Posterior cingulate gyrus (tissue), 11 donors: ENCODE results near the gene SIPA1L3.

ENCODE experiments used
- DNase-seq, 10 donors: peaks; one replicate each; pipeline versions ENCODE4 v3.0.0 to v3.0.0-alpha.2; 2020 to 2021; ENCODE audit warnings: mixed read lengths in 3 of 10
- intact Hi-C: fragments of 100-400 bp; cut with DNase I; formaldehyde crosslinking; loops from one replicate; pipeline ENCODE4 v1.15.1; 2023

The SIPA1L3 gene

DNA sequence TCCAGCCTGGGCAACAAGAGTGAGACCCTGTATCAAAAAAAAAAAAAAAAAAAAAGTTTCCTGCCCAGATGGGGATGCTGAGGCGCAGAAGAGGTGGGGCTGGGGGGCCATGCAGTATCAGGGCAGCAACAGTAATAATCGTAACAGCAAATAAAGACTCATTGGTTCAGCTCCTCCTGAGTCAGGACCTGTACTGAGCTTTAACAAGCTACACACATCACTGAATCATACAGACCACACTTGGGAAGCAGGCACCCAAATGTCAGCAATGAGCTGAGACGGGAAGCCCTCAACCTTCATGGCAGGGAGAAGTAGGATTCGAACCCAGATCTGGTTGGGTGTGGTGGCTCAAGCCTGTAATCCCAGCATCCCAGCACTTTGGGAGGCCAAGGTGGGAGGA lies 327.6 kb downstream of the SIPA1L3 start:
- intact Hi-C loops = loop anchor here (2.0 kb wide), 1 partner anchor 100 kb away; the partner anchor contains the start of gene CATSPERG
- no peak for DNase-seq

GRCh38 chr19:38239816-38240215 lies 332.8 kb downstream of the SIPA1L3 start:
- intact Hi-C loops = no loop called here

GRCh38 chr19:38243279-38243673 lies 336.3 kb downstream of the SIPA1L3 start:
- intact Hi-C loops = no loop called here
- no peak for DNase-seq

More at GRCh38 chr19:38239816-38240215, 332.8 kb downstream of the SIPA1L3 start:
- no peak for DNase-seq

DNA sequence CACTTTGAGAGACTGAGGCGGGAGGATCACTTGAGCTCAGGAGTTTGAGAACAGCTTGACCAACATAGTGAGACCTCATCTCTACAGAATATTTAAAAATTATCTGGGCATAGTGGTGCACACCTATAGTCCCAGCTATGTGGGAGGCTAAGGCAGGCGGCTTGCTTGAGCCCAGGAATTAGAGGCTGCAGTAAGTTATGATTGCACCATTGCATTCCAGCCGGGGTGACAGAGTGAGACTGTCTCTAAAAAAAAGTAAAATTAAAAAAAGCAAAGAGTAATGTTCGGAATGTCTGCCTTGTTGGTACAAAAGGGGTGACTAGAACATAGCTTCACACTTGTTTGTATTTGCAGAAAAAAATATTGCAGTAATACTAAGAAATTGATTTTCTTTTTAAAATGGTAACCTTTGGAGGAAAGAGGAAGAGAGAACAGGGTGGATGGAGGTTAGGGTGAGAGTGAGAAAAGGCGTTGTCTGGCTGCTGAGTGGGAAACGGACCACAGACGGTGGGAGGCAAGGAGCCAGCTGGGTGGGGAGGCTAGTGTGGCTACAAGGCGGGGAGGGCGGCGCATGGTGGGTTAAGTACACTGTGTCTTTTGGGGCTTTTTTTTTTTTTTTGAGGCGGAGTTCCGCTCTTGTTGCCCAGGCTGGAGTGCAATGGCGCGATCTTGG lies 339.0 kb downstream of the SIPA1L3 start:
- intact Hi-C loops = no loop called here
- no peak for DNase-seq

GRCh38 chr19:38247126-38247525 lies 340.1 kb downstream of the SIPA1L3 start:
- intact Hi-C loops = no loop called here
- DNase-seq = no peak

DNA sequence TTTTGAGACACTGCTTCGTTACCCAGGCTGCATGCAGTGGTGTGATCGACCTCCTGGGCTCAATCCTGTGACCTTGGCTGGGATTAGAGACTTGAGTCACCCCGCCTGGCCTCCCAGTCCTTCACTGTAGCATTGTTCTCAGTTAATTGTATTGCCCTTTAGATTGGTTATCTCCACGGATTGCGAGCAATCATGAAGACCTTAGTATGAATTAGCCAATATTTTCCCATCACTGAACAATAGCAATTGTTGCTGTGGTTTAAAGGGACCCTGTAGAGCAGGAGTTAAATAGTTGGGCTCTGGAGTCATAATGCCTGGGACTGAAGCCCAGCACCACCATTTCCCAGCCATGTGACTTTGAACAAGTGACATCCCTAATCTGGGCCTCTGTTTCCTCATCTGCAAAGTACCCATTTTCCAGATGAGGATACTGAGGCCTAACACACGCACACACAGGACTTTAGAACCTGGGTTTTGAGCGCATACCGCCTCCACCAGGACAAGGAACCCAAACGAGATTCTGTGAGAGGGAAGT lies 340.8 kb downstream of the SIPA1L3 start:
- intact Hi-C loops = no loop called here
- no peak for DNase-seq

- intact Hi-C loops = no loop called here
- DNase-seq = no peak
Observed at GRCh38 chr19:38248421-38248820, 341.4 kb downstream of the SIPA1L3 start.

DNA sequence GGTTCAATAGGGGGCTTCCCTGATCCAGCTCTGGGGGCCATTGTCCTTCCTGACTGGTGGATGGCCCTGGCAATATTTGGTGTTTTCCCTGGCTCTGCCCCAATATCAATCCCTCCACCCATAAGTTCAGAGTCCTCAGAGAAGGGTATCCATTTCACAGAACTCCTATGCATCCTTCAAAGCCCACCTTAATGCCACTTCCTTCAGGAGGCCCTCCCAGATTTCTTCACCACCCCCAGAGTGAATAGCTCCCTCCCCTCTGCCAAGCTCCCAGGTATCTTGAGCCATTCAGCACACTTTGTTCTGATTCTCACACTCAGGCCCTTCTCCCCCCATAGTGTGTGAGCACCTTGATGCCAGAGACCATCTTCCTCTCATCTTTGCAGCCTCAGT lies 343.4 kb downstream of the SIPA1L3 start:
- intact Hi-C loops = no loop called here
- no peak for DNase-seq

DNA sequence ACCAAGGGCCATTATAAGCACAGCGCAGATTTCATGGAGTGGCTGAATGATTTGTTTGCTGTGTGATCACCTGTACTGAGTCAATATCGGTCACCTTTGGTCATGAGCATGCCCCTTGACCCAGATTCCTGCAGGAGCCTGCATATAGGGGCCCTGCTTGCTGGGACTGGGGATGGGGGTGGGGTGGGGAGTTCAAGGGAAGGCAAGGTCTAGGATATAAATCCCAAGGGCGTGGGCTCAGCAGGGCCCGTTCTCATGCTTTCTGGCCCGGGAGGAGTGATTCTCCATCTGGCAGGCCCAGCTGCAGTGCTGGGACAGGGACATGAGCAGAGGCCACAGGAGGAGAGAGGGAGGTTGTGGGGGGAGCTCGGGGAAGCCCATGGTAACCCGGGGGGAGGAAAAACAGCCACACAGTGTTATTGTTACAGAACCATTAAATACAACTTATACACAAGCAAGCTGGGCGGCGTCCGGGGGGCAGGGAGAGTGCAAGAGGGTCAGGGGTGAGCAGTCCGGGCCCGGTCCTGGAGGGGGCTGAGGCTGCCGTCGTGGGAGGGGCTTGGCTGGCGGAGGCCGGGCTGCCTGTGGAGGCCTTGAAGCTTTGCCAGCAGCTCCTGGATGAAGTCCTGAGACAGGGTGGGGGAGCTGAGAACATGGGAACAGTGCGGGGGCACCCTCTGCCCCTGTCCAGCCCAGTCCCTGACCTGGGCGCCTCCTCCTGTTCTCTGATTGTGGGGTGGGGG lies 344.0 kb downstream of the SIPA1L3 start:
- intact Hi-C loops = no loop called here
- peak in 9 of 10 donors; percentile 59 to 96 (median 70) for DNase-seq

GRCh38 chr19:38251564-38252051 lies 344.6 kb downstream of the SIPA1L3 start:
- DNase-seq = no peak
- intact Hi-C loops = no loop called here

GRCh38 chr19:38252385-38252784 lies 345.4 kb downstream of the SIPA1L3 start:
- intact Hi-C loops = no loop called here
- no peak for DNase-seq

DNA sequence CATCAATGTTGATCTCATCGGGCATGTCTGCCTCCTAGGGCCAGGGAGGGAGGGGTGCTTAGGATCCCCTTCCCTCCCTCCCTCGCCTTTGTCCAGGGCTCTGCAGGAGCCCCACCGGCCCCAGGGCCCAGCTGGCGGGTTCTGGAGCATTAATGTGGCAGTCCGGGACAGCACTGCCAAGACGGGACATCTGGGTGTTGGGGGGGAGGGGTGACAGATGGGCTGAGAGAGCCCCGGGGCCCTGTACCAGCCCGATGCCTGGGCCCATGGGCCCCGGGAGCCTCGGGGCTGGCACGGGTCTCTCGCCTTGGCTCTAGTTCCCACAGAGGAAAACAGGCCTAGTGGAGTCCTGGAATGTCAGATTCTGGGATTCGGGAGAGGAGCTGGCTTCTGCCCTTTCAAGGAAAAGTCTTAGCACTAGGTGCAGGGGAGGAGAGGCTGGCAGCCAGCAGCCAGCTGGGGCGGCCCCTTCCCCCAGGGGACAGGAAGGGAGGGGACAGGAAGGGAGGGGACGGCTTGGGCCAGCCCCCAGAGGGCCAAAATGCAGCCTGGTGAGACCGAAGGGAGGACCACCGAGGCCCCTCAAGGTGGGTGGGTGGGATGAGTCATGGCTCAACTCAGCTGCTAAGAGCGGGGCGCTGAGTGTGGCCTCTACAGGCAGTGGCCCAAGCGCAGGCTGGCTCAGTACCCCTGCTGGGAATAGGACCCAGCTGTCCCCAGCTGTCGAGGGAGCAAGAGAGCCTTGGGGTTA lies 346.1 kb downstream of the SIPA1L3 start:
- DNase-seq = peak; percentile 79 to 99 (median 92)

DNA sequence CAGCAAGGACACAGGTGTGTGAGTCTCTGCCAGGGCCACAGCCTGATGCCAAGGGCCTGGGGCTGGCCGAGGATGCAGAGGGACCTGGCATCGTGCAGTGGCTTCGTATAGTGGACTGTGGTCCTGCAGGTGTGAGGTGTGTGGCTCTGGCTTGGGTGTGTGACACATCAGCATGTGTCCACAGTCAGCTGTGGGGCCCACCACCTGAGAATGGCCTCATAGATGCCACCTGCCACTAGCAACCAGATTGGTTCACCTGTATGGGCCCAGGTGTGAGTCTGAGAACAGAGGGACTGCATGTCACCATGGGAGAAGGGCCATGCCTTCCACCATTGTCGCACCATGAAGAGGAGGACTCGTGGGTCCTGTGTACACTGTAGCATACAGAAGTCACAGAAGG lies 346.8 kb downstream of the SIPA1L3 start:
- DNase-seq = no peak
- intact Hi-C loops = no loop called here

More for the DNA sequence above, 346.1 kb downstream of the SIPA1L3 start:
- intact Hi-C loops = no loop called here

- peak in 2 of 10 donors; percentile 50 to 88 for DNase-seq
- intact Hi-C loops = loop anchor here (1.0 kb wide), 1 partner anchor 11 kb away; no protein-coding TSS in a partner anchor
Observed at GRCh38 chr19:38255383-38256014, 348.5 kb downstream of the SIPA1L3 start.
